T-helper 1 cell (primary cell): ENCODE measurements around the gene AKR1A1.
"Not testable (repeated sequence)": the region's sequence is repeated elsewhere in the genome, so short reads cannot be mapped to it uniquely, and the experiment has no call there.

Experiments
- DNase-seq, 5 donors: peaks; one replicate each; pipeline ENCODE4 v3.0.0-alpha.2; 2012 to 2020

AKR1A1 gene

GRCh38 chr1:45570631-45571030 is 20.0 kb downstream of the AKR1A1 start:
- no peak for DNase-seq

- no peak for DNase-seq
Observed at GRCh38 chr1:45573231-45573804, 22.7 kb downstream of the AKR1A1 start.

GRCh38 chr1:45574105-45574626 is 23.5 kb downstream of the AKR1A1 start:
- DNase-seq, result no peak

GRCh38 chr1:45583264-45583665 is 32.6 kb downstream of the AKR1A1 start:
- peak; percentile 91 to 97 (median 94) for DNase-seq

- peak; percentile 74 to 91 (median 84) for DNase-seq
Observed at GRCh38 chr1:45583666-45584350, 33.2 kb downstream of the AKR1A1 start, which contains the start of gene NASP. Gene NASP (plus strand): TSS chr1:45584041. CDS start chr1:45584147, 106 bp downstream.

- peak; percentile 80 to 91 (median 86) for DNase-seq
Observed at GRCh38 chr1:45584351-45585109, 33.9 kb downstream of the AKR1A1 start.

- no peak for DNase-seq
Observed at GRCh38 chr1:45585110-45585426, 34.4 kb downstream of the AKR1A1 start.

GRCh38 chr1:45585496-45586075 is 35.0 kb downstream of the AKR1A1 start:
- DNase-seq, result no peak

GRCh38 chr1:45586769-45587168 is 36.1 kb downstream of the AKR1A1 start:
- no peak for DNase-seq

GRCh38 chr1:45589861-45590260 is 39.2 kb downstream of the AKR1A1 start:
- DNase-seq, result no peak

GRCh38 chr1:45594412-45594811 is 43.8 kb downstream of the AKR1A1 start:
- DNase-seq, result no peak

- not testable (repeated sequence) for DNase-seq
Observed at GRCh38 chr1:45596765-45597164, 46.1 kb downstream of the AKR1A1 start.

- no peak for DNase-seq
Observed at GRCh38 chr1:45604239-45604638, 53.6 kb downstream of the AKR1A1 start.

GRCh38 chr1:45607404-45608074 is 56.9 kb downstream of the AKR1A1 start:
- no peak for DNase-seq

- DNase-seq, result no peak
Observed at GRCh38 chr1:45608175-45609156, 57.8 kb downstream of the AKR1A1 start.

GRCh38 chr1:45610589-45611226 is 60.1 kb downstream of the AKR1A1 start:
- DNase-seq, result no peak

GRCh38 chr1:45612941-45613579 is 62.4 kb downstream of the AKR1A1 start:
- no peak for DNase-seq

- DNase-seq, result no peak
Observed at GRCh38 chr1:45615885-45616284, 65.3 kb downstream of the AKR1A1 start.

- DNase-seq, result no peak
Observed at GRCh38 chr1:45617618-45618017, 67.0 kb downstream of the AKR1A1 start.

- DNase-seq, result no peak
Observed at GRCh38 chr1:45619149-45619921, 68.7 kb downstream of the AKR1A1 start.
